Thymus (tissue), 11 donors: Measurements from ENCODE around the gene JARID2. TPM values are rescaled to one million over a fixed set of nuclear protein-coding genes. Genes with fewer than 3 reads are reported as not detected.
"Not testable (repeated sequence)": the region's sequence is repeated elsewhere in the genome, so short reads cannot be mapped to it uniquely, and the experiment has no call there.

Experiments used
- DNase-seq, 9 donors: peaks; one replicate each; pipeline ENCODE4 v3.0.0-alpha.2; 2013; ENCODE audit warnings: low spot score in 9 of 9, low read depth in 6 of 9, missing footprints in 1 of 9
- H3K27ac ChIP-seq, 2 donors: one replicate each; pipeline ENCODE4 v1.5.1; 2013; ENCODE audit warnings: control low read depth in 1 of 2, low read depth in 1 of 2, low read length in 1 of 2, mild to moderate bottlenecking in 1 of 2, moderate library complexity in 1 of 2
- H3K27me3 ChIP-seq, 2 donors: one replicate each; pipeline ENCODE4 v1.5.1; 2013; ENCODE audit warnings: low read length in 1 of 2; ENCODE audit not compliant: control insufficient read depth in 2 of 2, insufficient read depth in 1 of 2
- H3K36me3 ChIP-seq, 2 donors: one replicate each; pipeline ENCODE4 v1.5.1; 2013; ENCODE audit warnings: low read length in 1 of 2, mild to moderate bottlenecking in 1 of 2, moderate library complexity in 1 of 2; ENCODE audit not compliant: control insufficient read depth in 2 of 2, insufficient read depth in 2 of 2
- H3K4me1 ChIP-seq, 2 donors: one replicate each; pipeline ENCODE4 v1.5.1; 2013; ENCODE audit warnings: low read length in 2 of 2; ENCODE audit not compliant: control insufficient read depth in 2 of 2, insufficient read depth in 2 of 2
- H3K4me3 ChIP-seq, 2 donors: one replicate each; pipeline ENCODE4 v1.5.1; 2013; ENCODE audit warnings: low read length in 2 of 2, control low read depth in 1 of 2, mild to moderate bottlenecking in 1 of 2
- H3K9me3 ChIP-seq, 2 donors: one replicate each; pipeline ENCODE4 v1.5.1; 2013; ENCODE audit warnings: low read length in 1 of 2, mild to moderate bottlenecking in 1 of 2; ENCODE audit not compliant: control insufficient read depth in 2 of 2, insufficient read depth in 1 of 2
- WGBS: extraction: QIAGEN DNeasy Blood & Tissue Kit; methylation state at CpG from one replicate; pipeline ENCODE4 v1.1.7; 2013; 5-methylcytosine and 5-hydroxymethylcytosine counted together
- polyA plus RNA-seq: library from polyadenylated mRNA; stranded (reverse); fragments of 200-250 nt; gene quantifications from one replicate; pipeline ENCODE4 v1.2.3, GENCODE V29; 2013
- total RNA-seq: library from RNA; stranded (reverse); fragments of 120-200 nt; gene quantifications from one replicate; pipeline ENCODE4 v1.2.4, GENCODE V29; 2013
- donor health status: healthy.

Gene JARID2
- total and polyA plus RNA-seq, 2 donors, result 15.8 to 20.9 TPM

- no peak overlapping the region for H3K27ac ChIP-seq
- no peak overlapping the region for H3K4me3 ChIP-seq
- H3K27me3 ChIP-seq, result no peaks in the 10 kb centered on the region
- no peaks in the 10 kb centered on the region for H3K9me3 ChIP-seq
- no peak for DNase-seq
- H3K36me3 ChIP-seq, result peaks cover 6 to 14% of the 10 kb centered on the region in 2 donors
- 89% methylated on average over 5 of the region's 5 CpGs for WGBS
- H3K4me1 ChIP-seq, result peaks cover 6 to 17% of the 10 kb centered on the region in 2 donors
These were observed 164.2 kb downstream of the JARID2 start for GRCh38 chr6:15410126-15410391.

- WGBS, result 4% methylated on average over 1 of the region's 1 CpG
- Histone ChIP-seq H3K27me3 (no peaks in the 10 kb centered on the region), H3K4me1 (peaks cover 6 to 13% of the 10 kb centered on the region in 2 donors), H3K27ac (no peak overlapping the region), H3K36me3 (peaks cover 6 to 14% of the 10 kb centered on the region in 2 donors), H3K9me3 (no peaks in the 10 kb centered on the region), H3K4me3 (no peak overlapping the region)
- no peak for DNase-seq
These were observed 164.9 kb downstream of the JARID2 start for GRCh38 chr6:15410752-15411151.

- H3K4me3 ChIP-seq, result no peak overlapping the region
- no peak overlapping the region for H3K27ac ChIP-seq
- no peak for DNase-seq
- H3K36me3 ChIP-seq, result peaks cover 8 to 15% of the 10 kb centered on the region in 2 donors
- WGBS, result 43% methylated on average over 2 of the region's 2 CpGs
- H3K27me3 ChIP-seq, result no peaks in the 10 kb centered on the region
- H3K4me1 ChIP-seq, result peaks cover 6 to 13% of the 10 kb centered on the region in 2 donors
- H3K9me3 ChIP-seq, result no peaks in the 10 kb centered on the region
These were observed 165.9 kb downstream of the JARID2 start for GRCh38 chr6:15411766-15412165.

DNA sequence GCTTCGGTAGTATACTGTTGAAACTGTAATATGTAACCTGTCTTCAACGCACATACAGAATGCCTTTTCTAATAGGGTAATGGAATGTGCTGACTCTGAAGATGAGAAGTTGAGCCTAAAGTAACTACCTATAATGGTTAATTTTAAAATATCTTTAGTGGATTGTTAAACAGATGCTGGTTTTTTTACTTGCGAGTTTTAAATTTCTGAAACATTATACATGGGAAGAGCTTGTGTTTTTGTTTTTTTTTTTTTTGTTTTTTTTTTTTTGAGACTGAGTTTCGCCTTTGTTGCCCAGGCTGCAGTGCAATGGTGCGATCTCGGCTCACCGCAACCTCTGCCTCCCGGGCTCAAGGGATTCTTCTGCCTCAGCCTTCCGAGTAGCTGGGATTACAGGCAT is 166.9 kb downstream of the JARID2 start:
- H3K4me1 ChIP-seq, result peaks cover 6 to 13% of the 10 kb centered on the region in 2 donors
- peaks cover 10 to 23% of the 10 kb centered on the region in 2 donors for H3K36me3 ChIP-seq
- H3K27me3 ChIP-seq, result no peaks in the 10 kb centered on the region
- peaks cover 0 to 4% of the 10 kb centered on the region in 2 donors for H3K9me3 ChIP-seq
- no peak for DNase-seq
- 96% methylated on average over 9 of the region's 9 CpGs for WGBS
- H3K4me3 ChIP-seq, result no peak overlapping the region
- H3K27ac ChIP-seq, result no peak overlapping the region

DNA sequence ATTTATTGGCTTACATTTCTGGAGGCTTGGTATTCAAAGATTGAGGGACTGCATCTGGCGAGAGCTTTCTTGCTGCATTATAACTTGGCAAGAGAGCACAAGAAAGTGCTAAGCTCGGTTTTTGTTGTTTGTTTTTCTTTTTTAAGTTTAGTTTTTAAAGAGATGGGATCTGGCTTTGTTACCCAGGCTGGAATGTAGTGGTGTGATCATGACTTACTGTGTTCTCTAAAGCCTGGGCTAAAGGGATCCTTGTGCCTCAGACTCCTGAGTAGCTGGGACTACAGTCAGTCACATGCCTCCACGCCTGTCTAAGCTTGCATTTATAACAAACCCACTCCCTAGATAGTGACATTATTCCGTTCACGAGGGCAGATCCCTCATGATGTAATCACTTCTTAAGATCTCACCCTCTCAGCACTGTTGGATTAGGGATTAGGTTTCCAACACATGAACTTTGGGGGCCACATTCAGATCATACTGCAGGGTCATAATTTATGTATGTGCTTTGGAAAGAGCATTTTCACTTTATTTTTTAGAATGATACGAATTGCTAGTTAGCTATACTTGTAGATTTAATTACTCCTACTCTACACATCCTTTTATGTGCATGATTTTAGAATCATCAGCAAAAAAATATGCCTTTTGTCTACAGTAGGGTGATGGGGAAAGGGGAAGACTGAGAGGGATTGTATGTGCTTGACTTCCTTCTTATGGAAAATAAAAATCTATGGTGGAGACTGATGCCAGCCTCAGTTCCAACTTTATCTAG is 167.8 kb downstream of the JARID2 start:
- H3K36me3 ChIP-seq, result peaks cover 10 to 26% of the 10 kb centered on the region in 2 donors
- 94% methylated on average over 6 of the region's 6 CpGs for WGBS
- no peak overlapping the region for H3K27ac ChIP-seq
- no peak overlapping the region for H3K4me3 ChIP-seq
- H3K4me1 ChIP-seq, result peaks cover 6 to 13% of the 10 kb centered on the region in 2 donors
- H3K9me3 ChIP-seq, result peaks cover 0 to 10% of the 10 kb centered on the region in 2 donors
- no peak for DNase-seq
- H3K27me3 ChIP-seq, result no peaks in the 10 kb centered on the region

DNA sequence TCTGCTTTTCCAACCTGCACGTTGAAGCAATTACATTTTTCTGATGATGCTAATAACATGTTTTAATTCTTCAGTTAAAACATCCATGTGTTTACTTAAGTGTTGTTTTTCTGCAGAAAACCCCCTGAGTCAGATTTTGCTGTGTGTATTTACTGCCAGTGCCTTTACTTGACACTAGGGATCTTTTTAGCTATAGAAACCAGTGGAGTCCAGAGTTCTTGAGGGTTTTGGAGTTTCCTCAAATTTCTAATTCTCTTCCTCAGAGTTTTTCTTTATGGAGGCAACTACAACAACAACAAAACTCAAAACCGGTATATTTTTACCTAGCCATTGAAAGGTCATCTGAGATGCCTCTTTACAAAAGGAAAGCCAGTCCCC is 168.4 kb downstream of the JARID2 start:
- Histone ChIP-seq H3K4me3 (no peak overlapping the region), H3K4me1 (peaks cover 6 to 11% of the 10 kb centered on the region in 2 donors), H3K27me3 (no peaks in the 10 kb centered on the region), H3K9me3 (peaks cover 0 to 10% of the 10 kb centered on the region in 2 donors), H3K27ac (no peak overlapping the region), H3K36me3 (peaks cover 10 to 26% of the 10 kb centered on the region in 2 donors)
- DNase-seq, result no peak
- 70% methylated on average over 2 of the region's 2 CpGs for WGBS

GRCh38 chr6:15415622-15416021 is 169.8 kb downstream of the JARID2 start:
- not testable (repeated sequence) for DNase-seq, H3K27ac ChIP-seq, H3K27me3 ChIP-seq, H3K4me1 ChIP-seq, H3K4me3 ChIP-seq
- Histone ChIP-seq H3K9me3 (peaks cover 0 to 13% of the 10 kb centered on the region in 2 donors), H3K36me3 (peaks cover 10 to 27% of the 10 kb centered on the region in 2 donors)
- WGBS, result 96% methylated on average over 30 of the region's 30 CpGs

DNA sequence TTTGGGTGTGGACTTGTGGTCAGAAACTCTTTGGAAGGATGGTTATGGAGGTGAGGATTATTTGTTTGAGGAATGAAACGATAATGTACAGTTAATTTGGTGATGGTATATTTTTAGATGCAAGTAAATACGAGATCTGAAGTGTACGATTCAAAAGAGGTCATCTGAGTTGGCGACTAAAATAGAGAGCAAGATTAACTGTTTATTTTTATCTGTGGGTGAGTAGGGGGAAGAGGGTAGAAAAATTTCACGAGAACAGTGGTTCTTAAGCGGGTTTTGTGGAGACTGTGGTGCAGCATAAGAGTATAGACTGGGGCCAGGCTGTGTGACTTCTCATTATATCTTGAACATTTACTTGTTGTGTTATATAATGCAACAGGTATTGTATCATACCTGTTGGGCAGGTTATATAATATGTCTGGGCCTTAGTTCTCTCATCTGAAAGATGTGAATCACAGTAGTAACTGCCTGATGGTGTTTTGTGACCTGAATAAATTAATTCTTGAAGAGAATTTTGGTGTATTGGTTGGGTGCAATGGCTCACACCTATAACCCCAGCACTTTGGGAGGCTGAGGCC is 171.2 kb downstream of the JARID2 start:
- H3K4me1 ChIP-seq, result peaks cover 3 to 10% of the 10 kb centered on the region in 2 donors
- DNase-seq, result no peak
- H3K9me3 ChIP-seq, result peaks cover 0 to 13% of the 10 kb centered on the region in 2 donors
- H3K36me3 ChIP-seq, result peaks cover 8 to 19% of the 10 kb centered on the region in 2 donors
- no peaks in the 10 kb centered on the region for H3K27me3 ChIP-seq
- 93% methylated on average over 6 of the region's 6 CpGs for WGBS
- no peak overlapping the region for H3K4me3 ChIP-seq
- no peak overlapping the region for H3K27ac ChIP-seq

DNA sequence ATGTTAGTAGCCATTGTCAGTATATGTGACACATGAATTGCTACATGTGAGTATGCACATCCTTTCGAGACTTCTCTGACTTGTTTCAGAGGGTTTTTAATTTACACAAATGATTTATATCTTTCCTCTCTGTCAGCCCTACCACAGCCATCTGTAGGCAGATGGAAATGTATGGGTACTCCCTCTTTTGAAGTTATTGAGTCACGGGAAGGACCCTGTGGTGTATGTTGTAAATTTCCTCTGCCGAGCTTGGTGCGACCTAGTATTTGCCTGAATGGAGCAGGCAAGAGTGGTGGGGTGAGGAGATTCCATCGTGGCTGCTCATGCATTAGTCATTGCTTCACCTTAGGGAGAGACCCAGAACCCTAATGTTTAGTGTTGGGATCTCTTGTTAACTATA is 171.9 kb downstream of the JARID2 start:
- peaks cover 0 to 13% of the 10 kb centered on the region in 2 donors for H3K9me3 ChIP-seq
- H3K4me1 ChIP-seq, result peaks cover 9 to 18% of the 10 kb centered on the region in 2 donors
- H3K36me3 ChIP-seq, result peaks cover 11 to 19% of the 10 kb centered on the region in 2 donors
- WGBS, result 80% methylated on average over 5 of the region's 5 CpGs
- H3K4me3 ChIP-seq, result no peak overlapping the region
- no peak overlapping the region for H3K27ac ChIP-seq
- H3K27me3 ChIP-seq, result no peaks in the 10 kb centered on the region
- no peak for DNase-seq
